K562 (cell line): ENCODE results near the gene IDUA. TPM values are rescaled to one million over a fixed set of nuclear protein-coding genes. Genes with fewer than 3 reads are reported as not detected.

Source experiments
- C11orf30 ChIP-seq: fragments of 450-650 bp; IDR thresholded peaks from 2 replicates; pipeline ENCODE4 v1.6.1; 2016; ENCODE audit warnings: low read depth, mild to moderate bottlenecking
- CAMTA2 ChIP-seq: fragments of 250-450 bp; sonication (Bioruptor Pico); conservative IDR thresholded peaks from 2 replicates; pipeline ENCODE4 v1.5.1; 2022
- RUNX1 ChIP-seq: sonication (generic); IDR thresholded peaks from 2 replicates; pipeline ENCODE4 v1.6.1; 2016; ENCODE audit warnings: antibody characterized with exemption, low read depth
- ZNF696 ChIP-seq: fragments of 250-450 bp; sonication (Bioruptor Pico); conservative IDR thresholded peaks from 2 replicates; pipeline ENCODE4 v1.4.0; 2020; ENCODE audit warnings: mild to moderate bottlenecking, moderate library complexity
- ZNF76 ChIP-seq: fragments of 250-450 bp; sonication (Bioruptor Pico); IDR thresholded peaks from 2 replicates; pipeline ENCODE4 v1.4.0; 2020; ENCODE audit warnings: mild to moderate bottlenecking, moderate library complexity, borderline replicate concordance
- ZNF79 ChIP-seq: fragments of 250-450 bp; sonication (Bioruptor Pico); IDR thresholded peaks from 2 replicates; pipeline ENCODE4 v1.4.0; 2020; ENCODE audit warnings: low read depth, mild to moderate bottlenecking, moderate library complexity
- polyA plus RNA-seq, 8 experiments: library from polyadenylated mRNA; depleted of rRNA in 4 of 8; stranded (reverse) in 5 of 8; unstranded in 3 of 8; fragments of >200 nt; fragmentation: Nextera tagmentation in 2 of 8; fragmentation: Illumina TruSeq in 1 of 8; extraction: Ambion mirVana in 2 of 8; extraction: Trizol in 1 of 8; gene quantifications; 2 replicates each; pipeline versions ENCODE4 v1.2.1 to v1.2.3, GENCODE V29; 2011 to 2014; ENCODE audit warnings: inconsistent platforms in 1 of 8, missing spikeins in 1 of 8
- total RNA-seq, 7 experiments: library from RNA; depleted of rRNA in 6 of 7; stranded (reverse); fragments of >200 nt in 6 of 7; fragmentation: Illumina TruSeq in 2 of 7; extraction: Trizol in 2 of 7; gene quantifications; 2 replicates each; pipeline versions ENCODE4 v1.2.1 to v1.2.3, GENCODE V29; 2011 to 2021; ENCODE audit warnings: low replicate concordance in 1 of 7
- TF ChIP-seq, protein P1 (sequence below): fragments of 250-450 bp; sonication (Bioruptor Pico); IDR thresholded peaks from 2 replicates; pipeline ENCODE4 v1.4.0; 2020
- TF ChIP-seq, protein P2 (sequence below): fragments of 450-650 bp; IDR thresholded peaks from 2 replicates; pipeline ENCODE4 v1.6.1; 2016; ENCODE audit warnings: mild to moderate bottlenecking, moderate library complexity

The IDUA gene
- total and polyA plus RNA-seq, 9 of the 15 experiments (the other 6 are each of a cell fraction or from before 2014, with no cell fraction given) = 0.04 to 16.1 (median 1.2) TPM

DNA sequence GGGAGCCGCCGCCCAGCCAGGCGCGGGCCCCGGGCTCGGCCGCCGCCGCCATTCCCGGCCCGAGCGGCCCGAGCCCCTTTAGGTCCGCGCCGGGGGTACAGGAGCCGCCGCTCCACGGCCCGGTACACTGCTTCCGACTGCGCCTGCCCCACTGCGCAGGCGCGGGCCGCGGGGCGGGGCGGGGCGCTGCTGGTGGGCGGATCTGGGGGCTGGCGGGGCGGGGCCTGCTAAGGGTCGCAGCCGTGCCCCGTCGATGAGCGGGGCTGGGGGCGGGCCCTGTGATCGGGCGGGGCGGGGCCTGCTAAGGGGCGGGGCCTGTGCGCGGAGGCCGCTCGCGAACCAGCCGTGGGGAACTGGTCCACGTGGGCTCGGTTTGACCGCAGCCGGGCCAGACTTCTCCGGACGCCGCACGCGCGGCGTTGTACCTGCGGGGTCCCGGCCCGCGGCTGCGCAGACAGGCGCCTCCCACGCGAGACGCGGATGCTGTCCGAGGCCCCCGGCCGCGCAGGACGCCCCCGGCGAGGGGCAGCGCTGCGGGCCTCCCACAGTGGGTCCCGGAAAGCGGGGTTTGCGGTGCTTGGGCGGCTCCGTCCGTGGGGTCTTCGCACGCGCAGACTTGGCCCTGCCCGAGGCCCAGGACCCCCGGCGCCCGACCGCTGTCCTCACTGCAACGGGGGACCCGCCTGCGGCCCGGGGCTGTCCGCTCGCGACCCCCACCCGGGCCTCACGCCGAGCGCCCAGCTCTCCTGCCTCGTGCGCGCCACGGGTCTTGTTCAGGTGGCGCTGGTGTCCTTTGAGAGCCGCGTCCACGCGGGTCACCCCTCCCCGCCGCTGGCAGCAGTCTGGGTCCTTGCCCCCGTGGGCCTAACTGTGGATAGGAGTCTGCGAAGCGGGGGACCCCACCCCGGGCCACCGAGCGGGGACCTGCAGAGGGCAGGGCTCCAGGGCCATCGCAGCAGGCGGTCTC lies 13.1 kb upstream of the IDUA start, which contains the start of gene DGKQ (continued):
- TF ChIP-seq, protein P1, sequence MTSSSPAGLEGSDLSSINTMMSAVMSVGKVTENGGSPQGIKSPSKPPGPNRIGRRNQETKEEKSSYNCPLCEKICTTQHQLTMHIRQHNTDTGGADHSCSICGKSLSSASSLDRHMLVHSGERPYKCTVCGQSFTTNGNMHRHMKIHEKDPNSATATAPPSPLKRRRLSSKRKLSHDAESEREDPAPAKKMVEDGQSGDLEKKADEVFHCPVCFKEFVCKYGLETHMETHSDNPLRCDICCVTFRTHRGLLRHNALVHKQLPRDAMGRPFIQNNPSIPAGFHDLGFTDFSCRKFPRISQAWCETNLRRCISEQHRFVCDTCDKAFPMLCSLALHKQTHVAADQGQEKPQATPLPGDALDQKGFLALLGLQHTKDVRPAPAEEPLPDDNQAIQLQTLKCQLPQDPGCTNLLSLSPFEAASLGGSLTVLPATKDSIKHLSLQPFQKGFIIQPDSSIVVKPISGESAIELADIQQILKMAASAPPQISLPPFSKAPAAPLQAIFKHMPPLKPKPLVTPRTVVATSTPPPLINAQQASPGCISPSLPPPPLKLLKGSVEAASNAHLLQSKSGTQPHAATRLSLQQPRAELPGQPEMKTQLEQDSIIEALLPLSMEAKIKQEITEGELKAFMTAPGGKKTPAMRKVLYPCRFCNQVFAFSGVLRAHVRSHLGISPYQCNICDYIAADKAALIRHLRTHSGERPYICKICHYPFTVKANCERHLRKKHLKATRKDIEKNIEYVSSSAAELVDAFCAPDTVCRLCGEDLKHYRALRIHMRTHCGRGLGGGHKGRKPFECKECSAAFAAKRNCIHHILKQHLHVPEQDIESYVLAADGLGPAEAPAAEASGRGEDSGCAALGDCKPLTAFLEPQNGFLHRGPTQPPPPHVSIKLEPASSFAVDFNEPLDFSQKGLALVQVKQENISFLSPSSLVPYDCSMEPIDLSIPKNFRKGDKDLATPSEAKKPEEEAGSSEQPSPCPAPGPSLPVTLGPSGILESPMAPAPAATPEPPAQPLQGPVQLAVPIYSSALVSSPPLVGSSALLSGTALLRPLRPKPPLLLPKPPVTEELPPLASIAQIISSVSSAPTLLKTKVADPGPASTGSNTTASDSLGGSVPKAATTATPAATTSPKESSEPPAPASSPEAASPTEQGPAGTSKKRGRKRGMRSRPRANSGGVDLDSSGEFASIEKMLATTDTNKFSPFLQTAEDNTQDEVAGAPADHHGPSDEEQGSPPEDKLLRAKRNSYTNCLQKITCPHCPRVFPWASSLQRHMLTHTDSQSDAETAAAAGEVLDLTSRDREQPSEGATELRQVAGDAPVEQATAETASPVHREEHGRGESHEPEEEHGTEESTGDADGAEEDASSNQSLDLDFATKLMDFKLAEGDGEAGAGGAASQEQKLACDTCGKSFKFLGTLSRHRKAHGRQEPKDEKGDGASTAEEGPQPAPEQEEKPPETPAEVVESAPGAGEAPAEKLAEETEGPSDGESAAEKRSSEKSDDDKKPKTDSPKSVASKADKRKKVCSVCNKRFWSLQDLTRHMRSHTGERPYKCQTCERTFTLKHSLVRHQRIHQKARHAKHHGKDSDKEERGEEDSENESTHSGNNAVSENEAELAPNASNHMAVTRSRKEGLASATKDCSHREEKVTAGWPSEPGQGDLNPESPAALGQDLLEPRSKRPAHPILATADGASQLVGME (CRISPR knock-in tag) = no peak
- TF ChIP-seq ZNF696 (CRISPR knock-in tag) (no peak), RUNX1 (no peak), CAMTA2 (no peak), ZNF79 (CRISPR knock-in tag) (no peak), ZNF76 (CRISPR knock-in tag) (no peak), C11orf30 (no peak)
- TF ChIP-seq, protein P2, sequence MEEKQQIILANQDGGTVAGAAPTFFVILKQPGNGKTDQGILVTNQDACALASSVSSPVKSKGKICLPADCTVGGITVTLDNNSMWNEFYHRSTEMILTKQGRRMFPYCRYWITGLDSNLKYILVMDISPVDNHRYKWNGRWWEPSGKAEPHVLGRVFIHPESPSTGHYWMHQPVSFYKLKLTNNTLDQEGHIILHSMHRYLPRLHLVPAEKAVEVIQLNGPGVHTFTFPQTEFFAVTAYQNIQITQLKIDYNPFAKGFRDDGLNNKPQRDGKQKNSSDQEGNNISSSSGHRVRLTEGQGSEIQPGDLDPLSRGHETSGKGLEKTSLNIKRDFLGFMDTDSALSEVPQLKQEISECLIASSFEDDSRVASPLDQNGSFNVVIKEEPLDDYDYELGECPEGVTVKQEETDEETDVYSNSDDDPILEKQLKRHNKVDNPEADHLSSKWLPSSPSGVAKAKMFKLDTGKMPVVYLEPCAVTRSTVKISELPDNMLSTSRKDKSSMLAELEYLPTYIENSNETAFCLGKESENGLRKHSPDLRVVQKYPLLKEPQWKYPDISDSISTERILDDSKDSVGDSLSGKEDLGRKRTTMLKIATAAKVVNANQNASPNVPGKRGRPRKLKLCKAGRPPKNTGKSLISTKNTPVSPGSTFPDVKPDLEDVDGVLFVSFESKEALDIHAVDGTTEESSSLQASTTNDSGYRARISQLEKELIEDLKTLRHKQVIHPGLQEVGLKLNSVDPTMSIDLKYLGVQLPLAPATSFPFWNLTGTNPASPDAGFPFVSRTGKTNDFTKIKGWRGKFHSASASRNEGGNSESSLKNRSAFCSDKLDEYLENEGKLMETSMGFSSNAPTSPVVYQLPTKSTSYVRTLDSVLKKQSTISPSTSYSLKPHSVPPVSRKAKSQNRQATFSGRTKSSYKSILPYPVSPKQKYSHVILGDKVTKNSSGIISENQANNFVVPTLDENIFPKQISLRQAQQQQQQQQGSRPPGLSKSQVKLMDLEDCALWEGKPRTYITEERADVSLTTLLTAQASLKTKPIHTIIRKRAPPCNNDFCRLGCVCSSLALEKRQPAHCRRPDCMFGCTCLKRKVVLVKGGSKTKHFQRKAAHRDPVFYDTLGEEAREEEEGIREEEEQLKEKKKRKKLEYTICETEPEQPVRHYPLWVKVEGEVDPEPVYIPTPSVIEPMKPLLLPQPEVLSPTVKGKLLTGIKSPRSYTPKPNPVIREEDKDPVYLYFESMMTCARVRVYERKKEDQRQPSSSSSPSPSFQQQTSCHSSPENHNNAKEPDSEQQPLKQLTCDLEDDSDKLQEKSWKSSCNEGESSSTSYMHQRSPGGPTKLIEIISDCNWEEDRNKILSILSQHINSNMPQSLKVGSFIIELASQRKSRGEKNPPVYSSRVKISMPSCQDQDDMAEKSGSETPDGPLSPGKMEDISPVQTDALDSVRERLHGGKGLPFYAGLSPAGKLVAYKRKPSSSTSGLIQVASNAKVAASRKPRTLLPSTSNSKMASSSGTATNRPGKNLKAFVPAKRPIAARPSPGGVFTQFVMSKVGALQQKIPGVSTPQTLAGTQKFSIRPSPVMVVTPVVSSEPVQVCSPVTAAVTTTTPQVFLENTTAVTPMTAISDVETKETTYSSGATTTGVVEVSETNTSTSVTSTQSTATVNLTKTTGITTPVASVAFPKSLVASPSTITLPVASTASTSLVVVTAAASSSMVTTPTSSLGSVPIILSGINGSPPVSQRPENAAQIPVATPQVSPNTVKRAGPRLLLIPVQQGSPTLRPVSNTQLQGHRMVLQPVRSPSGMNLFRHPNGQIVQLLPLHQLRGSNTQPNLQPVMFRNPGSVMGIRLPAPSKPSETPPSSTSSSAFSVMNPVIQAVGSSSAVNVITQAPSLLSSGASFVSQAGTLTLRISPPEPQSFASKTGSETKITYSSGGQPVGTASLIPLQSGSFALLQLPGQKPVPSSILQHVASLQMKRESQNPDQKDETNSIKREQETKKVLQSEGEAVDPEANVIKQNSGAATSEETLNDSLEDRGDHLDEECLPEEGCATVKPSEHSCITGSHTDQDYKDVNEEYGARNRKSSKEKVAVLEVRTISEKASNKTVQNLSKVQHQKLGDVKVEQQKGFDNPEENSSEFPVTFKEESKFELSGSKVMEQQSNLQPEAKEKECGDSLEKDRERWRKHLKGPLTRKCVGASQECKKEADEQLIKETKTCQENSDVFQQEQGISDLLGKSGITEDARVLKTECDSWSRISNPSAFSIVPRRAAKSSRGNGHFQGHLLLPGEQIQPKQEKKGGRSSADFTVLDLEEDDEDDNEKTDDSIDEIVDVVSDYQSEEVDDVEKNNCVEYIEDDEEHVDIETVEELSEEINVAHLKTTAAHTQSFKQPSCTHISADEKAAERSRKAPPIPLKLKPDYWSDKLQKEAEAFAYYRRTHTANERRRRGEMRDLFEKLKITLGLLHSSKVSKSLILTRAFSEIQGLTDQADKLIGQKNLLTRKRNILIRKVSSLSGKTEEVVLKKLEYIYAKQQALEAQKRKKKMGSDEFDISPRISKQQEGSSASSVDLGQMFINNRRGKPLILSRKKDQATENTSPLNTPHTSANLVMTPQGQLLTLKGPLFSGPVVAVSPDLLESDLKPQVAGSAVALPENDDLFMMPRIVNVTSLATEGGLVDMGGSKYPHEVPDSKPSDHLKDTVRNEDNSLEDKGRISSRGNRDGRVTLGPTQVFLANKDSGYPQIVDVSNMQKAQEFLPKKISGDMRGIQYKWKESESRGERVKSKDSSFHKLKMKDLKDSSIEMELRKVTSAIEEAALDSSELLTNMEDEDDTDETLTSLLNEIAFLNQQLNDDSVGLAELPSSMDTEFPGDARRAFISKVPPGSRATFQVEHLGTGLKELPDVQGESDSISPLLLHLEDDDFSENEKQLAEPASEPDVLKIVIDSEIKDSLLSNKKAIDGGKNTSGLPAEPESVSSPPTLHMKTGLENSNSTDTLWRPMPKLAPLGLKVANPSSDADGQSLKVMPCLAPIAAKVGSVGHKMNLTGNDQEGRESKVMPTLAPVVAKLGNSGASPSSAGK = no peak
